Measurements from ENCODE around the gene ABT1.

Gene ABT1

GRCh38 chr6:26578279-26578678 is 18.5 kb upstream of the ABT1 start:
- no peak overlapping the region for H3K27ac ChIP-seq
- peaks cover 6% of the 10 kb centered on the region for H3K27me3 ChIP-seq (ENCODE audit: insufficient read depth, low read depth, severe bottlenecking)
- no peak overlapping the region for H3K4me3 ChIP-seq (ENCODE audit: low read depth, low read length)
- no peak for DNase-seq
- TF ChIP-seq CTCF (IDR thresholded peaks at IDR 0.05; ENCODE audit: low read depth, low read length), result no peak
- H3K9me3 ChIP-seq (ENCODE audit: severe bottlenecking), result peaks cover 12% of the 10 kb centered on the region
- H3K36me3 ChIP-seq, result no peaks in the 10 kb centered on the region

GRCh38 chr6:26578741-26579140 is 18.0 kb upstream of the ABT1 start:
- TF ChIP-seq CTCF (IDR thresholded peaks at IDR 0.05; ENCODE audit: low read depth, low read length), result no peak
- Histone ChIP-seq H3K27ac (no peak overlapping the region), H3K4me3 (ENCODE audit: low read depth, low read length) (no peak overlapping the region), H3K9me3 (ENCODE audit: severe bottlenecking) (peaks cover 12% of the 10 kb centered on the region), H3K36me3 (no peaks in the 10 kb centered on the region), H3K27me3 (ENCODE audit: insufficient read depth, low read depth, severe bottlenecking) (peaks cover 6% of the 10 kb centered on the region)
- DNase-seq, result no peak

GRCh38 chr6:26581164-26581915 is 15.4 kb upstream of the ABT1 start:
- Histone ChIP-seq H3K36me3 (no peaks in the 10 kb centered on the region), H3K9me3 (ENCODE audit: severe bottlenecking) (peaks cover 12% of the 10 kb centered on the region), H3K4me3 (ENCODE audit: low read depth, low read length) (no peak overlapping the region), H3K27me3 (ENCODE audit: insufficient read depth, low read depth, severe bottlenecking) (peaks cover 6% of the 10 kb centered on the region), H3K27ac (no peak overlapping the region)
- no peak for DNase-seq
- no peak for TF ChIP-seq CTCF (IDR thresholded peaks at IDR 0.05; ENCODE audit: low read depth, low read length)

- H3K27me3 ChIP-seq (ENCODE audit: insufficient read depth, low read depth, severe bottlenecking), result no peaks in the 10 kb centered on the region
- H3K4me3 ChIP-seq (ENCODE audit: low read depth, low read length), result no peak overlapping the region
- no peak for TF ChIP-seq CTCF (IDR thresholded peaks at IDR 0.05; ENCODE audit: low read depth, low read length)
- no peaks in the 10 kb centered on the region for H3K9me3 ChIP-seq (ENCODE audit: severe bottlenecking)
- H3K36me3 ChIP-seq, result no peaks in the 10 kb centered on the region
- no peak overlapping the region for H3K27ac ChIP-seq
- no peak for DNase-seq
These were observed 7.8 kb upstream of the ABT1 start for GRCh38 chr6:26588965-26589364.

- no peak for DNase-seq
- Histone ChIP-seq H3K9me3 (ENCODE audit: severe bottlenecking) (no peaks in the 10 kb centered on the region), H3K4me3 (ENCODE audit: low read depth, low read length) (no peak overlapping the region), H3K27me3 (ENCODE audit: insufficient read depth, low read depth, severe bottlenecking) (no peaks in the 10 kb centered on the region), H3K27ac (no peak overlapping the region), H3K36me3 (peaks cover 3% of the 10 kb centered on the region)
- no peak for TF ChIP-seq CTCF (IDR thresholded peaks at IDR 0.05; ENCODE audit: low read depth, low read length)
These were observed 4.1 kb upstream of the ABT1 start for GRCh38 chr6:26592649-26593048.
